Liver (tissue), 9 donors: ENCODE measurements around the gene ANGPT4. TPM values are rescaled to one million over a fixed set of nuclear protein-coding genes. Genes with fewer than 3 reads are reported as not detected.
A peak's percentile ranks its signal among the peaks of the same experiment; 100 is the strongest.

Experiments used
- DNase-seq: peaks from one replicate; pipeline ENCODE4 v3.0.0-alpha.2; 2017; ENCODE audit warnings: low spot score
- H3K27ac ChIP-seq, 2 donors: one replicate each; pipeline ENCODE4 v1.7.0; 2013; ENCODE audit warnings: inconsistent platforms in 2 of 2, low read length in 2 of 2, control low read depth in 1 of 2, low read depth in 1 of 2, mild to moderate bottlenecking in 1 of 2
- H3K27me3 ChIP-seq, 4 donors: one replicate each; pipeline versions ENCODE4 v1.6.1 to v1.7.0; 2013; ENCODE audit warnings: low read length in 3 of 4, inconsistent platforms in 1 of 4, mild to moderate bottlenecking in 1 of 4, moderate library complexity in 1 of 4; ENCODE audit not compliant: control insufficient read depth in 4 of 4, insufficient read depth in 4 of 4
- H3K36me3 ChIP-seq, 4 donors: one replicate each; pipeline versions ENCODE4 v1.6.1 to v1.7.0; 2013; ENCODE audit warnings: low read length in 3 of 4, mild to moderate bottlenecking in 3 of 4, low read depth in 1 of 4, moderate library complexity in 1 of 4; ENCODE audit not compliant: control insufficient read depth in 4 of 4, insufficient read depth in 3 of 4
- H3K4me1 ChIP-seq, 4 donors: one replicate each; pipeline versions ENCODE4 v1.6.1 to v1.7.0; 2013; ENCODE audit warnings: low read length in 3 of 4, mild to moderate bottlenecking in 3 of 4, moderate library complexity in 1 of 4; ENCODE audit not compliant: control insufficient read depth in 4 of 4, insufficient read depth in 4 of 4
- H3K4me3 ChIP-seq, 3 donors: one replicate each; pipeline versions ENCODE4 v1.6.1 to v1.7.0; 2013; ENCODE audit warnings: low read length in 3 of 3, control low read depth in 1 of 3, low read depth in 1 of 3, mild to moderate bottlenecking in 1 of 3
- H3K9ac ChIP-seq, 2 donors: one replicate each; pipeline ENCODE4 v1.7.0; 2013; ENCODE audit warnings: low read length in 2 of 2, mild to moderate bottlenecking in 2 of 2, moderate library complexity in 2 of 2, control low read depth in 1 of 2, low read depth in 1 of 2
- H3K9me3 ChIP-seq, 4 donors: one replicate each; pipeline versions ENCODE4 v1.6.1 to v1.7.0; 2013; ENCODE audit warnings: low read length in 3 of 4; ENCODE audit not compliant: control insufficient read depth in 4 of 4
- ATF3 ChIP-seq: IDR thresholded peaks from 2 replicates; pipeline ENCODE4 v1.6.1; 2016; ENCODE audit warnings: antibody characterized with exemption
- CTCF ChIP-seq: fragments of 150-350 bp; IDR thresholded peaks from 2 replicates; pipeline ENCODE4 v1.5.1; 2017; ENCODE audit warnings: improper control_type of control experiment, low read depth, low read length; ENCODE audit not compliant: missing input control
- EGR1 ChIP-seq, 2 donors: IDR thresholded peaks; 2 replicates each; pipeline ENCODE4 v1.6.1; 2016 to 2018; ENCODE audit warnings: antibody characterized with exemption in 2 of 2, low read depth in 2 of 2
- FOXA1 ChIP-seq: IDR thresholded peaks from 2 replicates; pipeline ENCODE4 v1.6.1; 2016; ENCODE audit warnings: antibody characterized with exemption
- FOXA2 ChIP-seq: IDR thresholded peaks from 2 replicates; pipeline ENCODE4 v1.6.1; 2016; ENCODE audit warnings: antibody characterized with exemption
- GABPA ChIP-seq, 2 donors: IDR thresholded peaks in 1 of 2; conservative IDR thresholded peaks in 1 of 2; 2 replicates each; pipeline ENCODE4 v1.6.1; 2016; ENCODE audit warnings: antibody characterized with exemption in 2 of 2, mild to moderate bottlenecking in 1 of 2, moderate library complexity in 1 of 2
- HNF4A ChIP-seq, 2 donors: conservative IDR thresholded peaks; 2 replicates each; pipeline ENCODE4 v1.6.1; 2016; ENCODE audit warnings: antibody characterized with exemption in 2 of 2, mild to moderate bottlenecking in 2 of 2
- HNF4G ChIP-seq: IDR thresholded peaks from 2 replicates; pipeline ENCODE4 v1.6.1; 2016; ENCODE audit warnings: antibody characterized with exemption
- JUND ChIP-seq, 2 donors: IDR thresholded peaks; 2 replicates each; pipeline ENCODE4 v1.6.1; 2016; ENCODE audit warnings: antibody characterized with exemption in 2 of 2
- MAX ChIP-seq: IDR thresholded peaks from 2 replicates; pipeline ENCODE4 v1.6.1; 2016; ENCODE audit warnings: antibody characterized with exemption
- NR2F2 ChIP-seq: IDR thresholded peaks from 2 replicates; pipeline ENCODE4 v1.6.1; 2016; ENCODE audit warnings: antibody characterized with exemption
- RAD21 ChIP-seq, 2 donors: IDR thresholded peaks; 2 replicates each; pipeline ENCODE4 v1.6.1; 2016; ENCODE audit warnings: antibody characterized with exemption in 2 of 2, mild to moderate bottlenecking in 2 of 2
- RXRA ChIP-seq, 2 donors: IDR thresholded peaks; 2 replicates each; pipeline ENCODE4 v1.6.1; 2017 to 2018; ENCODE audit warnings: antibody characterized with exemption in 2 of 2, mild to moderate bottlenecking in 1 of 2
- SP1 ChIP-seq: IDR thresholded peaks from 2 replicates; pipeline ENCODE4 v1.6.1; 2018; ENCODE audit warnings: antibody characterized with exemption, mild to moderate bottlenecking
- TAF1 ChIP-seq: conservative IDR thresholded peaks from 2 replicates; pipeline ENCODE4 v1.6.1; 2016; ENCODE audit warnings: antibody characterized with exemption, mild to moderate bottlenecking
- YY1 ChIP-seq: IDR thresholded peaks from 2 replicates; pipeline ENCODE4 v1.6.1; 2016; ENCODE audit warnings: antibody characterized with exemption, mild to moderate bottlenecking
- WGBS: extraction: QIAGEN DNeasy Blood & Tissue Kit; methylation state at CpG from one replicate; pipeline ENCODE4 v1.1.7; 2013; 5-methylcytosine and 5-hydroxymethylcytosine counted together
- polyA plus RNA-seq, 2 donors: library from polyadenylated mRNA; stranded (reverse) in 1 of 2; unstranded in 1 of 2; fragments of 200-250 nt in 1 of 2; fragments of >200 nt in 1 of 2; fragmentation: Nextera tagmentation in 1 of 2; extraction: Ambion mirVana in 1 of 2; gene quantifications; one replicate each; pipeline versions ENCODE4 v1.2.1 to v1.2.3, GENCODE V29; 2013 to 2015
- total RNA-seq, 2 donors: library from RNA; depleted of rRNA; stranded (reverse); fragments of >200 nt; gene quantifications; one replicate each; pipeline ENCODE4 v1.2.3, GENCODE V29; 2014
- TF ChIP-seq, protein P1 (sequence below): IDR thresholded peaks from 2 replicates; pipeline ENCODE4 v1.6.1; 2016; ENCODE audit warnings: antibody characterized with exemption, mild to moderate bottlenecking
- TF ChIP-seq, protein P2 (sequence below): IDR thresholded peaks from 2 replicates; pipeline ENCODE4 v1.6.1; 2016; ENCODE audit warnings: antibody characterized with exemption
- donor health status: healthy.
- donor health status: healthy.
- donor health status: healthy.
- donor health status: healthy.
- donor health status: healthy.

ANGPT4 gene
- total and polyA plus RNA-seq, 4 donors: 0.05 to 0.13 (median 0.08) TPM

- Histone ChIP-seq H3K9me3 (no peaks in the 10 kb centered on the region), H3K4me1 (peaks cover 4 to 23% (median 7%) of the 10 kb centered on the region in 4 donors), H3K27me3 (no peaks in the 10 kb centered on the region), H3K27ac (no peak overlapping the region), H3K9ac (no peak overlapping the region), H3K4me3 (peak overlapping the region in 1 of 3 donors; percentile 26), H3K36me3 (peaks cover 0 to 3% (median 0%) of the 10 kb centered on the region in 4 donors)
- DNase-seq: peak; percentile 91
- TF ChIP-seq HNF4G (no peak), HNF4A (conservative IDR thresholded peaks at IDR 0.05) (no peak), YY1 (no peak), MAX (no peak), FOXA1 (no peak), TAF1 (no peak), NR2F2 (no peak), RXRA (IDR thresholded peaks at IDR 0.05) (no peak), CTCF (no peak), EGR1 (IDR thresholded peaks at IDR 0.05; ENCODE audit: low read depth in 2 of 2) (no peak), JUND (IDR thresholded peaks at IDR 0.05) (no peak), GABPA (IDR thresholded peaks at IDR 0.05 in 1 of 2, conservative IDR thresholded peaks at IDR 0.05 in 1 of 2) (no peak), SP1 (no peak)
- TF ChIP-seq, protein P1, sequence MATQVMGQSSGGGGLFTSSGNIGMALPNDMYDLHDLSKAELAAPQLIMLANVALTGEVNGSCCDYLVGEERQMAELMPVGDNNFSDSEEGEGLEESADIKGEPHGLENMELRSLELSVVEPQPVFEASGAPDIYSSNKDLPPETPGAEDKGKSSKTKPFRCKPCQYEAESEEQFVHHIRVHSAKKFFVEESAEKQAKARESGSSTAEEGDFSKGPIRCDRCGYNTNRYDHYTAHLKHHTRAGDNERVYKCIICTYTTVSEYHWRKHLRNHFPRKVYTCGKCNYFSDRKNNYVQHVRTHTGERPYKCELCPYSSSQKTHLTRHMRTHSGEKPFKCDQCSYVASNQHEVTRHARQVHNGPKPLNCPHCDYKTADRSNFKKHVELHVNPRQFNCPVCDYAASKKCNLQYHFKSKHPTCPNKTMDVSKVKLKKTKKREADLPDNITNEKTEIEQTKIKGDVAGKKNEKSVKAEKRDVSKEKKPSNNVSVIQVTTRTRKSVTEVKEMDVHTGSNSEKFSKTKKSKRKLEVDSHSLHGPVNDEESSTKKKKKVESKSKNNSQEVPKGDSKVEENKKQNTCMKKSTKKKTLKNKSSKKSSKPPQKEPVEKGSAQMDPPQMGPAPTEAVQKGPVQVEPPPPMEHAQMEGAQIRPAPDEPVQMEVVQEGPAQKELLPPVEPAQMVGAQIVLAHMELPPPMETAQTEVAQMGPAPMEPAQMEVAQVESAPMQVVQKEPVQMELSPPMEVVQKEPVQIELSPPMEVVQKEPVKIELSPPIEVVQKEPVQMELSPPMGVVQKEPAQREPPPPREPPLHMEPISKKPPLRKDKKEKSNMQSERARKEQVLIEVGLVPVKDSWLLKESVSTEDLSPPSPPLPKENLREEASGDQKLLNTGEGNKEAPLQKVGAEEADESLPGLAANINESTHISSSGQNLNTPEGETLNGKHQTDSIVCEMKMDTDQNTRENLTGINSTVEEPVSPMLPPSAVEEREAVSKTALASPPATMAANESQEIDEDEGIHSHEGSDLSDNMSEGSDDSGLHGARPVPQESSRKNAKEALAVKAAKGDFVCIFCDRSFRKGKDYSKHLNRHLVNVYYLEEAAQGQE: no peak
- TF ChIP-seq, protein P2, sequence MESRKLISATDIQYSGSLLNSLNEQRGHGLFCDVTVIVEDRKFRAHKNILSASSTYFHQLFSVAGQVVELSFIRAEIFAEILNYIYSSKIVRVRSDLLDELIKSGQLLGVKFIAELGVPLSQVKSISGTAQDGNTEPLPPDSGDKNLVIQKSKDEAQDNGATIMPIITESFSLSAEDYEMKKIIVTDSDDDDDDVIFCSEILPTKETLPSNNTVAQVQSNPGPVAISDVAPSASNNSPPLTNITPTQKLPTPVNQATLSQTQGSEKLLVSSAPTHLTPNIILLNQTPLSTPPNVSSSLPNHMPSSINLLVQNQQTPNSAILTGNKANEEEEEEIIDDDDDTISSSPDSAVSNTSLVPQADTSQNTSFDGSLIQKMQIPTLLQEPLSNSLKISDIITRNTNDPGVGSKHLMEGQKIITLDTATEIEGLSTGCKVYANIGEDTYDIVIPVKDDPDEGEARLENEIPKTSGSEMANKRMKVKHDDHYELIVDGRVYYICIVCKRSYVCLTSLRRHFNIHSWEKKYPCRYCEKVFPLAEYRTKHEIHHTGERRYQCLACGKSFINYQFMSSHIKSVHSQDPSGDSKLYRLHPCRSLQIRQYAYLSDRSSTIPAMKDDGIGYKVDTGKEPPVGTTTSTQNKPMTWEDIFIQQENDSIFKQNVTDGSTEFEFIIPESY: no peak
- 39% methylated on average over 47 of the region's 47 CpGs for WGBS
These were observed 71.5 kb downstream of the ANGPT4 start for GRCh38 chr20:844473-845225.

- Histone ChIP-seq H3K4me1 (peaks cover 4 to 23% (median 7%) of the 10 kb centered on the region in 4 donors), H3K27ac (no peak overlapping the region), H3K27me3 (no peaks in the 10 kb centered on the region), H3K36me3 (peaks cover 0 to 3% (median 0%) of the 10 kb centered on the region in 4 donors), H3K9ac (no peak overlapping the region), H3K9me3 (no peaks in the 10 kb centered on the region), H3K4me3 (no peak overlapping the region)
- WGBS: 81% methylated on average over 9 of the region's 9 CpGs
- no peak for DNase-seq
- TF ChIP-seq FOXA2 (no peak), RXRA (IDR thresholded peaks at IDR 0.05) (no peak), ATF3 (no peak), GABPA (IDR thresholded peaks at IDR 0.05 in 1 of 2, conservative IDR thresholded peaks at IDR 0.05 in 1 of 2) (no peak), SP1 (no peak), HNF4G (no peak), RAD21 (IDR thresholded peaks at IDR 0.05) (no peak)
- TF ChIP-seq, protein P2: no peak
- TF ChIP-seq, protein P1: no peak
These were observed 72.2 kb downstream of the ANGPT4 start for GRCh38 chr20:843912-844311.
